Stimulated activated CD4-positive, alpha-beta T cell treated with anti-CD3 and anti-CD28 coated beads, Interleukin-12 subunit alpha, Interleukin-12 subunit beta, amount 100 ng/mL, for 4 hours (primary cell): ENCODE results near the gene PCYT1B.
"Not testable (repeated sequence)": the region's sequence is repeated elsewhere in the genome, so short reads cannot be mapped to it uniquely, and the experiment has no call there.

ENCODE experiments used
- DNase-seq: peaks from one replicate; pipeline ENCODE4 v3.0.0-alpha.2; 2020

The PCYT1B gene

DNA sequence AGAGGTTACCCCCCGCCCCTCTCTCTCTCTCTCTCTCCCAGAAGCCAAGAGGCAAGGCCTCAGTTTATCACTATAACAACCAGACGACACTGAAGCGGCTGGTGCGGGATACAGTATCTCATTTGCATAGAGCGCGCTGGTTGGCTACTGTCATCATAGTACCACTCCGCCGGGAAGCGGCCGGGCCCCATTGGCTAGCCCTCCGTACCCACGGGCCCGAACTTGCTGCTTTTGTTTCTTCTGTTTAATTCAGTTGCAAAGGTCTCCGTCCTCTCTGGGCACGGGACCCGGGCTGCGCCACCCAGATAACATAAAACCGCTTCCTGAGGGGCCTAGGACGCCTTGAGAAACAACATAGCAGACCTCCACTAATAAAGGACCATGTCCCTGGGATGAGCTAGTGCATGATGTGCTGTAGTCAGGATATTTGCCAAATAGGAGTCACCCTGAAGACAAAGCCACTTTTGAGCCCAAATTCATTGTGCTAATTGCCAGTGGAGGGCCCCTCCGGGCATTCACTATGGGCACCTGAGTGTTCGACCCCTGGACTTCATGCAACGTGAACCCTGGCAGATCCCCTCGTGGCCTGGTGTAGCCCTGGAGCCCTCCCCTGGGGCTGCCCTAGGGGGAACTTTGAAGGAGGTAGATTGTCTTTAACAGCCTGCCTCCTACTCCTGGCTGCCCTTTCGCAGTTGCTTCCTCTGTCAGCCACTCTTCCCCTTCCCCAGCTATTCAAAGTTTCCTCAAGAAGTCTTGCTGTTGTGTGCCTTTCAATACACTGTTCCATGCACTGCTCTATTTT is at the start of gene PCYT1B:
Gene PCYT1B (minus strand): TSS at position 91 of the 802 bp plus-strand sequence. CDS start 242 bp downstream, outside the sequence.
- peak; percentile 48 for DNase-seq

DNA sequence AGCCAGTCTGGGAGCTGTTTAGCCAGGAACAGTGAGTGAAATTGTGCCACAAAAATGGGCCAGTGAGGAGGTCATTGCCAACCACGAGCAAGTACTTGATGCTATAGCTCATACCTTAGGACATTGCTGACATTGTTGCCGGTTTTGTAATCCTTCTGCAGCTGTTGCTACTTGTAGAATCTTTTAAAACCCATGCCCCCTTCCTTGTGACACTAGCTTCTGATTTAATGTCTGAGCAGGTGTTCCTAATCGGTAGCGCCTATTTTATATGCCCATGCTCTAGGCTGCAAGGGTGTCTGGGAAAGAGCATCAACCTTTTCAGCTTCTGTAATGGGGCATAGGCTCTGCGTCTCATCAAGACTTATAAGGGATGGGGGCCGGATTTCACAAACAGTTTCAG is 49.1 kb upstream of the PCYT1B start:
- no peak for DNase-seq

DNA sequence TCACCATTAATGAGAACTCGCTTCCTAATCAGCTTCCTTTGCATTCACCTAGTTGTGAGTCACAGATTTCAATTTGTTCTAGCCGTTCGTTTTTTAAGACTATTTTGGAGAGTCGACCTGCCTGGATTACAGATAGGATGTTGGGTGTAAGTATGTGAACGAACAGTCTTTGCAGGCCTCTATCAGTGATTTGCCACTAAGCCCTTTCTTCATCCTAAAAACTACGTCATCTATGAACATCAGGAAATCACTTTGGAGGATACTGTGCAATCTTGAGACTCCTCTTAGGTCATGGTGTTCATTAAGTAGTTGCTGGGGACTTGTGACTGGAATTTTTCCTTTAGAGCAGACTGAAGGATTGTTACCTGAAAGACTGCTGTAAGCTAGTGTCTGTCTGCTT is 47.7 kb upstream of the PCYT1B start:
- no peak for DNase-seq

DNA sequence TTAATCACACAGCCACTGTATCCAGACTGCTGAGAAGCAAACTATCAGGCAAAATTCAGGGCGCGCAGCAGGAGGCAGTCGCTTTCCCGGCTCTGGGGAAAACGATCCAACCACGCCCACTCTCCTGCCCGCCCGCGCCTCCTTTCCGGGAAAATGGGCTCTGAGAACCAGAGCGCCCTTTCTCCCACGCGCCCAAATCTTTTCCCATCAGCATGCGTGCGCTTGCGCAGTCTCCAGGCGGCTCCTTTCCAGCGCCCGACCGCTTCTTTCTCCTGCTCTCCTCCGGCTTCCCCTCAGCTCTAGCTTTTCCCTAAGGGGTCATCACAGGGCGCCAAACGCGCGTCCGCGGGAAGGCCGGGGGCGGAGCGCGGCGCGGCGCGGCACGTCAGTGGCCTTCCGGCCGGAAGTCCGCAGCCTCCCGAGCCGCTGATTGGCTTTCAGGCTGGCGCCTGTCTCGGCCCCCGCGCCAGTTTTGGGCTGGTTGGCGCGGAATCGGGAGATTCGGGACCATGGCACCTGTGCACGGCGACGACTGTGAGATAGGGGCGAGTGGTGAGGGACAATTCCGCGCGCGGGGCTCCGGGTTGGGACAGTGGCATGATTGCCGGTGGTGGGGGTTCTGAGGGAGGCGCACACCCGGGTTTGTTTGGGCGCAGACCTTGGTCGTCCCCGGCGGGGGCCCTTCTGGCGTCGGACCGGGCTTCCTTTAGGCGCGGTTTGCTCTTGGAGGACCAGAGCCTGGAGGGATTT is 46.5 kb upstream of the PCYT1B start, which contains the start of gene POLA1:
Gene POLA1 (plus strand): TSS at position 466 of the 750 bp plus-strand sequence. CDS start 44 bp downstream, at position 510.
- peak; percentile 67 for DNase-seq

DNA sequence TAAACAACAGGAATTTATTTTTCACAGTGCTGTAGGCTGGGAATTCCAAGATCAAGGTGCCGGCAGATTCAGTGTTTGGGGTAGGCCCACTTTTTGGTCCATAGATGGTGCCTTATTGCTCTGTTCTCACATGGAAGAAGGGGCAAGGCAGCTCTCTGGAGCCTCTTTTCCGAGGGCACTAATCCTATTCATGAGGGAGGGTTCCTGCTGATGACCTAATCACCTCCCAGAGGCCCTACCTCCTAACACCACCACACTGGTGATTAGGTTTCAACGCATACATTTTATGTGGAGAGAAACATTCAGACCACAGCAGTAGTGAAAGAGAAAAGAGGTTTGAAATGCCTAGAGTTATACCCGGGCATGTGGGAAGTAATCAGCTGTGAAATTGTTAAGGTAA is 45.2 kb upstream of the PCYT1B start:
- no peak for DNase-seq

DNA sequence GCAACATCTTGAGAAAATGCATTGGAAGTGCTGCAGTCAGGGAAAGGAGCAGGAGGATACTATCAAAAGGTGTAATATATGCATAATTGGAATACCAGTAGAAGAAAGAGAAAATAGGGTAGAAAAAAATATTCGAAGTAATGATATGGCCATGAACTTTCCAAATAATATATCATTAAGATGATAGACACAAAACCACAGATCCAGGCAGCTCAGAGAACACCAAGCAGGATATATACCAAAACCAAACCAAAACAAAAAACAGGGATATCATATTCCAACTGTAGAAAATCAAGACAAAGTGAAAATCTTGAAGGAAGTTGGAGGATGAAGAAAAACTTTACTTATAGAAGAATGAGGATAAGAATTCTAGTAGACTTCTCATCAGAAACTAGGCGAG is 36.9 kb upstream of the PCYT1B start:
- DNase-seq = no peak

DNA sequence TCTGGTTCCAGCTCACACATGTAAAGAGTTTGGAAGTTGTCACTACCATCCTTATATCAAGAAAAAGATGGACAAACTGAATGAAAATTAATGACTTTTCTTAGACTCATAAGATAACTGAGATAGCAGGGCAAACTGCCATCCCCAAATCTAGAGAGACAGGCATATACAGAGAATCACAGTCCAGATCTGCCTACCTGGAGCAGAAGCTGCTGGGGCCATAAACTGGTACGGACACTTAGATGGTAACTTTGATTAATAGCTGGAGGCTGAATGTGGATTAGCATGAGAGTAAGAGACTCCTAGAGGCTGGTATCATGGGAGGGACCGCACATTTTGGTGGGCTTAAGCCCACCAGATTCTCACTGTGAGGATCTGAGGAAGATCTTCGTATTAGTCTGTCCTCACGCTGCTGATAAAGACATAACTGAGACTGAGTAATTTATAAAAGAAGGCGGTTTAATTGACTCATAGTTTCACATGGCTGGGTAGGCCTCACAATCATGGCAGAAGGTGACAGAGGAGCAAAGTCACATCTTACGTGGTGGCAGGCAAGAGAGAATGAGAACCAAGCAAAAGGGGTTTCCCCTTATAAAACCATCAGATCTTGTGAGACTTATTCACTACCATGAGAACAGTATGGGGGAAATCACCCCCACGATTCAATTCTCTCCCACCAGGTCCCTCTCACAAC is 35.7 kb upstream of the PCYT1B start:
- DNase-seq = no peak

DNA sequence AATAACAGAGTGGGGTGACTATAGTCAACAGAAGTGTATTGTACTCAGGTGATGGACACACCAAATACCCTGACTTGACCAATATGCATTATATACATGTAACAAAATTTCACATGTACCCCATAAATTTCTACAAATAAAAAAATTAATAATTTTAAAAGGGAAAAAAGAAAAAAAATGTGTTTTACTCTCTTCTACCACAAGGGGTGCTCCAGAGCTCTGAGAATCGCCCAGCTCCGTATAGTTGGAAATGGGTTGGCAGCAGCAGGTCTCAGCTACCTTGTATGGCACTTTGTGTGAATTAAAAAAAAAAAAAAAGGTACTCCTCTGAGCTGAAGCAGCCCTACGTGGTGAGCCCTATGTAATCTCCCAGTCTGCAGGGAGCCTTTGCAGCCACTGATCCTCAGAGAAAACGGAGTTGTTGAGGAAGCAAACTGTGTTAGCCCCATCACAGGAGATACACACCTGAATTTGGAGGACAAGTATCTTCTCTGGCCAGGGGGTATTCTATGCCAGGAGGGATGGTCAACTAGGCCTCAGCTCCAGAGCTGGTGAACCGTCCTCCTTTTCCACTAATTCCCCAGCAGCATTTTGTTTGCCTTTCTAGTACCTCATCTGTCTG is 29.4 kb upstream of the PCYT1B start:
- no peak for DNase-seq

DNA sequence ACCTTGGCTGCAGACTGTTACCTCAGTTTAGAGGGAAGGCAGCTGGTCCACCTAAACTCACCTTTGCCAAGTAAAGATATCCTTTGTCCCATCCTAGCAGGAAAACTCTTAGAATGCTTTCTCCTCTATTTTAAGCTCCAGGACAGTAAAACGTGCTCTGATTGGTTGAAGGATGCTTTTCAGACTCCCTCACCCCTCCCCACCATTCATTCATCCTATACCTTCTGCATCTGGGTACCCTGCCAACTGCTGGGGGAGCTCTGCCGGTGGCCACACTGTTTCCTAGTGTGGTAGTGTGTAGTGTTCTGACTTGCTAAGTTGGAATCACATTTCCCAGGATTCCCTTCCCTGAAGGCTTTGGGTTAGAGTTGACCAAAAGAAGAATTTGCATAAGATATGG is 26.3 kb upstream of the PCYT1B start:
- no peak for DNase-seq

DNA sequence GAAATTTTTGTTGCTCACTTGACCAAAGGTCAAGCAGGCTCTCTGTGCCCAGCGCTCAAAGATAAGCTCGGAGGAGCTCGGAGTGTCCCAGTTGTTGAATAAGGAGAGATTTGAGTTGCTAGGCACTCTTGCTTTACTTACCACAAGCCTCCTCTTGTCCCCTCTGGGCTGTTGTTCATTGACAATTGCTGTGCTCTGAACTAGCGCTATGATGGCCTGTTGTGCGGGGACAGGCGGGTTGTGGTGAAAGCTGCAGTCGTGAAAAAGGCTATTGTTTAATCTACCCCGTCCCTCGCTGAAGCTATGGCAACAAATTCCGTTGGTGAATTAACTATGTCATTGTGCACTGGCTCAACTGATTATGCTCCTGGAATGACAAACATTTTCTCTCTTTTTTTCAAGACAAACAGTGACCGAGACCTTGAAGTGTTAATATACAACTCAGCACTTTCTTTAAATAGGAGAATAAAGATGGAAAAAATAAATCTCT is 25.6 kb upstream of the PCYT1B start:
- DNase-seq = no peak

DNA sequence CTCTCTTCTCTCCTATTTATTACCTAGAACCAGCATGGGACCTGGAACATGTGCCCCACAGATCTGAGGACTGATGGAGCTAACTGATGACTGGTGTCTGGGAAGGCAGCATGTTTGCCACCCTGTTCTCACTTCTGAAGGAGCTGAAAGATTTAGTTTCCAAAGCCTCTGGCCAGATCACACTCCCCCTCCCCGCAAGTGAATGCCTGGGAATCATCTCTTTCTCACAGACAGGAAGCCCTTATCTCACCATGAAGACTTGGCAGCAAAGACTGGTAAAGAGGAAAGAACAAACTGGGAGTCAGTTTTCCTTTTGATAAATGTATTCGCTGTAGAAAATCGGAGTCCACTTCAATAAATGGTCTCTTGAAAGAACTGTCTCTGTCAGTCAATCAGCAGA is 21.0 kb upstream of the PCYT1B start:
- no peak for DNase-seq

DNA sequence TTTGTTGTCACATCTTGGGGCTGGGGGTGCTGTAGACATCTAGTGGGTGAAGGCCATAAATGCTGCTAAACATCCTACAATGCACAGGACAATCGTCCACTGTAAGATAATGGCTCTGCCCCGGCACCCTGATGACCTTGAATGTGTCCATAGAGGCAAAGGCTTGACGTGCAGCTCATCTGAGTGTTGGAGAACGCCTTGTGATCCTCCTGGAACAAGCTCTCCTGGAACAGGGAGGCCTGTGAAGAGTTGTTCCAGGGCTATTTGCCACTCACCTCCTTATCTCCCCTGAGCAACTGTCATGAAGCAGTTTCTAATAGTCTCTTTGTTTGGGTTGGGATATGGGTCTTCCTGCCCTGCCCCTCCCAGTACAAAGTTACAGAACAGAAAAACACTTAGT is 15.2 kb upstream of the PCYT1B start:
- no peak for DNase-seq

DNA sequence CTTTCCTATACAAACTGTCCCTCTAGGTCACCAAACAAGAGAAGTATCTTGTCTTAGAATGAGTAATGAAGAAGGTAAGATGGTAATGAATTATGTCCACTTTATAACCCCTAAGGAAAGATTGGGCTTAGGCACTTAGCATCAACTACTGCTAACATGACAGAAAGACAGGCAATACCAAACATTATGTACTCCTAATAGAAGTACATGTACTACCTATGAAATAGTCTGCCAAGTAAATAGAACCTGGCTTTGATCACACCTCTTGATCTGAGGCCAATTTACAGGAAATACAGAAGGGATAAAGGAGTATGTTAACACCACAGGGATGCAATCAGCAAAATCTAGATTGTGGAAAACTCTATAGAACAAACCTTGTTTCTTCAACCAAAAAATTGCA is 14.1 kb upstream of the PCYT1B start:
- no peak for DNase-seq

DNA sequence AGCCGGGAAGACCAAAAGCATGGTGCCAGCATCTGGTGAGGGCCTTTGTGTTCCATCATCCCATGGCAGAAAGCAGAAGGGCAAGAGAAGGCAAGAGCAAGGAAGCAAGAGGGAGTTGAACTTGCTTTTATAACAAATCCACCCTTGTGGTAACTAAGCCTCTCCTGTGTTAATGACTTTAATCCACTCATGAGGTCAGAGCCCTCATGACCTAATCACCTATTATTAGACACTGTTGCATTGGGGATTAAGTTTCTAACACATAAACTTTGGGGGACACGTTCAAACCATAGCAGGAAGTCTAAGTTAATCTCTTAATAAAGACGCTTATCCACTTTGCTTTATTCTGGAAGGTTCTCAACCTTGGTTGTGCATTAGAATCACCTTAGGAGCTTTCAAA is 12.5 kb upstream of the PCYT1B start:
- no peak for DNase-seq

DNA sequence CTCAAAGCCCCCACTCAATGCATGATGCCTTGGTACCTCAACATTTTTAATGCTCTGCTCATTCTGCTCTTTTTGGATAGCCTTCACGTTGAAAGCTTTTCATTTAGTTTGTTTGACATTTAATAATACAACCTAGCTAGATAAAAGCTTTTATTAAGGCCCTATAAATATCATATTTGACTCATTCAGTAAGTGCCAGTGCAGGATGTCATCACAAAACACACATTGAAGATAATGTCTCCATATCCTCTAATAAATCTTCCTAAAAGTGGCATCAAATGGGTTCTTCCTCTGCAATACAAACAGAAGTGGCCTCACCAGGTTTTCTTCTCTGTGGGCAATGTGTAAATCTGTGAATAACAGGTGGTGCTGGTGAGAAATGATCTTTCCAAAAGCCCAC is 12.0 kb upstream of the PCYT1B start:
- no peak for DNase-seq

DNA sequence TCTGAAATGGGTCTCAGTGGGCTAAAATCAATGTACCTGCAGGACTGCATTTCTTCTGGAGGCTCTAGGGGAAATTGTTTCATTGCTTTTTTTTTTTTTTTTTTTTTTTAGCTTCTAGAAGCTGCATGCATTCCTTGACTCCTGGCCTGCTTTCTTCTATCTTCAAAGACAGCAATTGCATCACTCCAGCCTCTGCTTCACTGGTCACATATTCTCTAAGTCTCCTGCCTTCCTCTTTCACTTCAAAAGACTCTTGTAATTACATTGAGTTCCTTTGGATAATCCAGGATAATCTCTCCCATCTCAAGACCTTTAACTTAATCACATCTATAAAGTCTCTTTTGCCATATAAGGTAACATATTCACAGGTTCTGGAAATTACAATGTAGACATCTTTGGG is 11.3 kb upstream of the PCYT1B start:
- no peak for DNase-seq

DNA sequence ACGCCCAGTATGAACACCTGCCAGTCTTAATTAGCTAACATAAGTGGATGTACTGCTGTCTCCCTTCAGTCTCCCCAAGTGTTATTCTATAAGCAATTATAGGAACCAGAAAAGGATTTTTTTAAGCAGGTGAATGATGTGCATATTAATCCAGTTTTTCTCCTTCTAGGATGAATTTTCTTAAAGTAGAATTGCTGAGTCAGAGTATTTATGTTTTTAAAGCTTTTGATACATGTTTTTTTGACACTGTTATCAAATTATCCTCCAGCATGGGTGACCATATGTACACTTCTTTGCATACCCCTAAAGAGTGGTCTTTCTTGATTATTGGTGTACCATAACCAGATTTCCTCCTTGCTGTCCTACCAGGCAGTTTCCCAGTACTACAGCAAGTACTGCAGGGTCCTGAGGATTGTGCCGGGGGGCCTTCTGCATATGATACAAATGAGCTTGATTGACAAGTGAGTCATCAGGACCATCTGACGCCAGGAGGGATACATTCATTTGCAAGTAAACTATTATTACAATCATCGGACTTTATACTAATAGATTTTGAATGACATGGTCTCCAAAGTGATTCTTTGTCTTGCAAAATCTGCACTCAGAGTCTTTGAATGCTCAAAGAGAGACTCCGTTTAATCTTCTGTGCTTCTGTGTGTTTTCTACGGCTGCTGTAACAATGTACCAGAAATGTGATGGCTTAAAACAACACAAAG is 10.7 kb upstream of the PCYT1B start:
- DNase-seq = no peak

DNA sequence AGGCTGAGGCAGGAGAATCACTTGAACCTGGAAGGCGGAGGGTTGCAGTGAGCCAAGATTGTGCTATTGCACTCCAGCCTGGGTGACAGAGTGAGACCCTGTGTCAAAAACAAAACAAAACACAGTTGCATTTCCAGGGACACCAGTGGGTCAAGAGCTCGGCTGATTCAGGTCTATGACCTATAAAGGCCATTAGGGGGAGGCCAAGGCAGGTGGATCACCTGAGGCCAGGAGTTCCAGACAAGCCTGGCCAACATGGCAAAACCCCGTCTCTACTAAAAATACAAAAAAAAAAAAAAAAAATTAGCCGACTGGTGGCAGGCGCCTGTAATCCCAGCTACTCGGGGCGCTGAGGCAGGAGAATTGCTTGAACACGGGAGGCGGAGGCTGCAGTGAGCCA is 8.5 kb upstream of the PCYT1B start:
- not testable (repeated sequence) for DNase-seq

DNA sequence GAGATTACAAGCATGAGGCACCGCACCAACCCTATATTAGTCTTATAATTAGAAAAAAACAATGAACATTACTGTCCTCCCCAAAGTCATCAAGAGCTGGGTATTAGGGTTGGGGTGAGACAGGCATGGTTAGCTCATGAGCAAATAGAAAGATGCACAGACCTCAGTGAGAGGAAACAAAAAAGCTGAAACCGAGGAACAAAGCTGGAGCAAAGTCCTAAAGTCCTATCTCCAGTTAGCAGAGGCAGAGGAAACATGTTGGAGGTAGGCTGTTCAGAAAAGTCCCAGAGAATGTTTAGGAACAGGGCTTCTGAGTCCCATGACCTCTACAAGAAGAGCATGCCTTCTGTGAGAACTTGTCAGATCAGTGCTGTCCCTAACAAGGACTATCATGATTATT is 4.6 kb upstream of the PCYT1B start:
- DNase-seq = no peak

DNA sequence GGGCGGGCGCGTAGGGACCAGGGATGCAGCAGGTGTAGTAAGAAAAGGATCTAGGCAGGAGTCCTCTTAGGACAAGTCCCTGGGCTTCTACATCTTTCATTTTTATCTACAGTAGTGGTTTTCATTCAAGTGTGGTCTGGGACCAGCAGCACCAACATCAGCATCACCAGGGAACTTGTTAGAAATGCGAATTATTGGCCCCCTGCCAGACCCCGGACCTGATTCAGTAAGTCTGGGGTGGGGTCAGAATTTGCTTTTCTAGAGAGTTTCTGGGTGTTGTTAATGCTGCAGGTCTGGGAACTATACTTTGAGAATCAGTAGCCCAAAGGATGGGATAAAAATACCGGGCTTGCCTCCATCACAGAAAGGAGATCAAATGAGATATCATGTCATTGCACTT is 1.3 kb upstream of the PCYT1B start:
- no peak for DNase-seq

DNA sequence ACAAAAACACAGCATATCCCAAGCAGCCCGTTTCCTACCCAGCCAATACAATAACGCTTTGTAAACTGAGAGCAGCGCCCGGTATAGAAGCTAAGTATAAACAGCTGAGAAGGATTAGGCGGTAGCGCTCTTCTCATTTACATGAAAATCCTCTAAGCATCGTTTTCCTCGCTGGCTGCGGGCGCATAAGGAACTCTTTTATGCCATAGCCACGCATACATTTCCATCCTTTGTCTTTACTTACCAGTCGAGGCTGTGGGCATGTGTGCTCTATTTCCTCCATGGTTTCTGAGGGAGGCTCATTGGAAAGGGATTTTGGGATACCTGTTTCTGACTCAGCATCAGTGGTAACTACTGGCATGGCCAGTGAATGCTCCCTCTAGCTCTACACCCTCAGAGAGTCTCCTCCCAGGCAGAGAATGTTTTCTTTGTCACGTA is 383 bp downstream of the PCYT1B start:
- DNase-seq = no peak

DNA sequence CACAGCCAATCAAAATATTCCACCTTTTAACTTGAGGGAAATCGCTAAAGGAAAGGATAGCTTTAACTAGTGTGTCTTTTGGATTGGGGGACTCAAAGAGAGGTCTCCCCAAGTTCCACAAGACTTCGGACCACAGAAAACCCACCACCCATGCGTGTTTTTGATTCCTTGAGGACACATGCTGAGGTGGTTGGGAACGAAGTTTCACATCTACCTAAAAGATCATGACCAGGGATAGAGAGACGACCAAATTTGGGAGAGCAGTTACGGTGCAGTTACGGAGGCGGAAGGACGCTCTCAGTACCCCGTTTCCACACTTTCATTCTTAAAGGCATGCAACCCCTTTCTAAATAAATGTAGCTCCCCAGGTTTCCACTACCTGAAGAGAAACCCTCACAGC is 1.1 kb downstream of the PCYT1B start:
- DNase-seq = no peak
